Stimulated activated CD4-positive, alpha-beta T cell treated with anti-CD3 and anti-CD28 coated beads, Interleukin-4, amount 100 ng/mL, for 1 hour (primary cell): Measurements from ENCODE around the gene RPS3.
"Not testable (repeated sequence)": the region's sequence is repeated elsewhere in the genome, so short reads cannot be mapped to it uniquely, and the experiment has no call there.

Source experiments
- DNase-seq: peaks from one replicate; pipeline ENCODE4 v3.0.0-alpha.2; 2020

Gene RPS3

GRCh38 chr11:75399344-75400145 lies at the start of gene RPS3:
Gene RPS3 (plus strand): TSS chr11:75399518. CDS start chr11:75399548, 30 bp downstream.
- peak; percentile 86 for DNase-seq

- no peak for DNase-seq
Measured at GRCh38 chr11:75349521-75350116, 49.7 kb upstream of the RPS3 start.

GRCh38 chr11:75350122-75350742 lies 49.1 kb upstream of the RPS3 start:
- no peak for DNase-seq

GRCh38 chr11:75350743-75351540 lies 48.4 kb upstream of the RPS3 start:
- DNase-seq, result peak; percentile 49

GRCh38 chr11:75351541-75351790 lies 47.9 kb upstream of the RPS3 start, which contains the start of gene ARRB1:
Gene ARRB1 (minus strand): TSS chr11:75351661. CDS start chr11:75351607, 54 bp downstream.
- no peak for DNase-seq

GRCh38 chr11:75351791-75352587 lies 47.3 kb upstream of the RPS3 start:
- peak; percentile 58 for DNase-seq

- DNase-seq, result no peak
Measured at GRCh38 chr11:75352588-75353206, 46.6 kb upstream of the RPS3 start.

- DNase-seq, result no peak
Measured at GRCh38 chr11:75355051-75355450, 44.3 kb upstream of the RPS3 start.

- no peak for DNase-seq
Measured at GRCh38 chr11:75356613-75357012, 42.7 kb upstream of the RPS3 start.

GRCh38 chr11:75362285-75362684 lies 37.0 kb upstream of the RPS3 start:
- not testable (repeated sequence) for DNase-seq

GRCh38 chr11:75365711-75366181 lies 33.6 kb upstream of the RPS3 start:
- DNase-seq, result no peak

- not testable (repeated sequence) for DNase-seq
Measured at GRCh38 chr11:75366826-75367225, 32.5 kb upstream of the RPS3 start.

GRCh38 chr11:75369560-75370255 lies 29.6 kb upstream of the RPS3 start:
- no peak for DNase-seq

GRCh38 chr11:75371949-75372876 lies 27.1 kb upstream of the RPS3 start:
- no peak for DNase-seq

GRCh38 chr11:75373201-75373600 lies 26.1 kb upstream of the RPS3 start:
- DNase-seq, result no peak

- DNase-seq, result no peak
Measured at GRCh38 chr11:75374646-75375045, 24.7 kb upstream of the RPS3 start.

GRCh38 chr11:75375626-75376025 lies 23.7 kb upstream of the RPS3 start:
- no peak for DNase-seq

- DNase-seq, result no peak
Measured at GRCh38 chr11:75376175-75376574, 23.1 kb upstream of the RPS3 start.

- not testable (repeated sequence) for DNase-seq
Measured at GRCh38 chr11:75378776-75379175, 20.5 kb upstream of the RPS3 start.

GRCh38 chr11:75380245-75380644 lies 19.1 kb upstream of the RPS3 start:
- DNase-seq, result no peak
